ENCODE results near the gene RAD9B. TPM values are rescaled to one million over a fixed set of nuclear protein-coding genes. Genes with fewer than 3 reads are reported as not detected.
A peak's percentile ranks its signal among the peaks of the same experiment; 100 is the strongest.

Gene RAD9B
- total and polyA plus RNA-seq, 2 of the 13 experiments (the other 11 are each of a cell fraction or from before 2014, with no cell fraction given): 0.05 to 0.38 TPM

- TF ChIP-seq ZNF260 (CRISPR knock-in tag; IDR thresholded peaks at IDR 0.05; ENCODE audit: borderline replicate concordance, low read depth) (no peak), TBX3 (IDR thresholded peaks at IDR 0.05; ENCODE audit: borderline replicate concordance) (peak; percentile 60), ZNF503 (CRISPR knock-in tag; IDR thresholded peaks at IDR 0.05) (no peak), PATZ1 (CRISPR knock-in tag; IDR thresholded peaks at IDR 0.05) (no peak), YEATS4 (CRISPR knock-in tag; IDR thresholded peaks at IDR 0.05; ENCODE audit: borderline replicate concordance) (peak; percentile 72; the same call in 1 of the 2 replicates), ZMYM3 (CRISPR knock-in tag; IDR thresholded peaks at IDR 0.05) (no peak), MTA3 (CRISPR knock-in tag; IDR thresholded peaks at IDR 0.05) (no peak), GMEB1 (CRISPR knock-in tag; IDR thresholded peaks at IDR 0.05; ENCODE audit: borderline replicate concordance) (peak; percentile 79; the same call in 1 of the 2 replicates), ZNF574 (CRISPR knock-in tag; IDR thresholded peaks at IDR 0.05) (peak; percentile 81), NCOR1 (IDR thresholded peaks at IDR 0.05; ENCODE audit: borderline replicate concordance, low read length) (peak; percentile 26; the same call in 1 of the 2 replicates), ZNF275 (CRISPR knock-in tag; IDR thresholded peaks at IDR 0.05; ENCODE audit: borderline replicate concordance) (peak; percentile 32; the same call in 1 of the 2 replicates), CBX1 (IDR thresholded peaks at IDR 0.05; ENCODE audit: low read depth) (no peak), ISX (CRISPR knock-in tag; conservative IDR thresholded peaks at IDR 0.05) (0 out of 2 replicates have a peak, but pooled peaks have one; percentile 23), SETDB1 (CRISPR knock-in tag; IDR thresholded peaks at IDR 0.05; ENCODE audit: borderline replicate concordance) (0 out of 2 replicates have a peak, but pooled peaks have one; percentile 24), ATF7-NPFF (CRISPR knock-in tag; IDR thresholded peaks at IDR 0.05; ENCODE audit: low read depth) (peak; percentile 46; the same call in 1 of the 2 replicates), SMARCE1 (IDR thresholded peaks at IDR 0.05; ENCODE audit: borderline replicate concordance) (no peak), ZNF605 (CRISPR knock-in tag; IDR thresholded peaks at IDR 0.05) (peak; percentile 25; the same call in 1 of the 2 replicates), SMAD1 (CRISPR knock-in tag; IDR thresholded peaks at IDR 0.05; ENCODE audit: borderline replicate concordance, low read depth) (no peak)
Measured at GRCh38 chr12:110468214-110469048, 33.7 kb upstream of the RAD9B start, which contains the start of the genes FAM216A and GPN3 (continued).

Measured in HepG2 (cell line).